GM23338 (cell line): ENCODE results near the gene OSBPL5. TPM values are rescaled to one million over a fixed set of nuclear protein-coding genes. Genes with fewer than 3 reads are reported as not detected.
A peak's percentile ranks its signal among the peaks of the same experiment; 100 is the strongest.

Source experiments
- ATAC-seq: fragments of 200-7000 bp; cut with Tn5 transposase; 3 replicates; pipeline ENCODE4 v1.9.1; 2020
- DNase-seq: peaks from one replicate; pipeline ENCODE4 v3.0.0-alpha.2; 2015; ENCODE audit warnings: low spot score
- H2AFZ ChIP-seq: fragments of 200-600 bp; sonication (generic); 2 replicates; pipeline ENCODE4 v1.8.0; 2016; ENCODE audit warnings: antibody characterized with exemption, mild to moderate bottlenecking, moderate library complexity
- H3F3A ChIP-seq: fragments of 200-600 bp; sonication (generic); replicated peaks from 2 replicates; pipeline ENCODE4 v1.8.0; 2017; ENCODE audit warnings: antibody characterized with exemption, mixed run types, low read depth
- H3K27ac ChIP-seq: fragments of 200-600 bp; sonication (generic); 2 replicates; pipeline ENCODE4 v1.6.1; 2016; ENCODE audit warnings: low read depth
- H3K27me3 ChIP-seq: fragments of 200-600 bp; sonication (generic); 2 replicates; pipeline ENCODE4 v1.8.0; 2016; ENCODE audit warnings: mild to moderate bottlenecking, mixed run types, moderate library complexity; ENCODE audit not compliant: insufficient read depth
- H3K36me3 ChIP-seq: fragments of 200-600 bp; sonication (generic); 2 replicates; pipeline ENCODE4 v1.8.0; 2016; ENCODE audit warnings: mild to moderate bottlenecking; ENCODE audit not compliant: insufficient read depth
- H3K4me1 ChIP-seq: fragments of 200-600 bp; sonication (generic); 2 replicates; pipeline ENCODE4 v1.8.0; 2016; ENCODE audit warnings: mild to moderate bottlenecking, moderate library complexity; ENCODE audit not compliant: insufficient read depth
- H3K4me2 ChIP-seq: fragments of 200-600 bp; sonication (generic); 2 replicates; pipeline ENCODE4 v1.7.1; 2017; ENCODE audit warnings: mixed run types
- H3K4me3 ChIP-seq: fragments of 200-600 bp; sonication (generic); 2 replicates; pipeline ENCODE4 v1.6.1; 2016; ENCODE audit warnings: mixed run types
- H3K79me2 ChIP-seq: fragments of 200-600 bp; sonication (generic); replicated peaks from 2 replicates; pipeline ENCODE4 v1.8.0; 2017; ENCODE audit warnings: mild to moderate bottlenecking; ENCODE audit not compliant: insufficient read depth
- H3K9me2 ChIP-seq: fragments of 200-600 bp; sonication (generic); 2 replicates; pipeline ENCODE4 v1.8.0; 2017; ENCODE audit not compliant: insufficient read depth
- H4K20me1 ChIP-seq: fragments of 200-600 bp; sonication (generic); replicated peaks from 2 replicates; pipeline ENCODE4 v1.8.0; 2017; ENCODE audit warnings: mild to moderate bottlenecking; ENCODE audit not compliant: insufficient read depth
- H3K27ac Mint-ChIP-seq: 2 replicates; pipeline ENCODE4 v1.8.0; 2020; ENCODE audit warnings: inconsistent platforms, mild to moderate bottlenecking, moderate library complexity, mixed read lengths
- H3K27me3 Mint-ChIP-seq: 3 replicates; pipeline ENCODE4 v1.8.0; 2022; ENCODE audit warnings: low read depth, mild to moderate bottlenecking, moderate library complexity, mixed read lengths, inconsistent platforms; ENCODE audit not compliant: insufficient read depth, poor library complexity
- H3K36me3 Mint-ChIP-seq: 3 replicates; pipeline ENCODE4 v1.8.0; 2021; ENCODE audit warnings: low read depth, mild to moderate bottlenecking, inconsistent platforms, moderate library complexity, mixed read lengths
- H3K4me1 Mint-ChIP-seq: 3 replicates; pipeline ENCODE4 v1.8.0; 2020; ENCODE audit warnings: mild to moderate bottlenecking, inconsistent platforms, mixed read lengths
- H3K4me3 Mint-ChIP-seq: 3 replicates; pipeline ENCODE4 v1.8.0; 2021; ENCODE audit warnings: moderate library complexity, mild to moderate bottlenecking, inconsistent platforms, mixed read lengths
- H3K9me3 Mint-ChIP-seq: 3 replicates; pipeline ENCODE4 v1.8.0; 2020; ENCODE audit warnings: moderate library complexity, mild to moderate bottlenecking, inconsistent platforms, mixed read lengths
- ZNF114 ChIP-seq: fragments of 250-450 bp; sonication (Bioruptor Pico); IDR thresholded peaks from 2 replicates; pipeline ENCODE4 v1.5.0; 2020; ENCODE audit warnings: mild to moderate bottlenecking, moderate library complexity
- polyA plus RNA-seq: library from polyadenylated mRNA; unstranded; fragments of >200 nt; fragmentation: Nextera tagmentation; extraction: Ambion mirVana; gene quantifications from 2 replicates; pipeline ENCODE4 v1.2.1, GENCODE V29; 2016
- total RNA-seq: library from RNA; depleted of rRNA; stranded (reverse); fragments of >200 nt; shearing (Covaris generic); gene quantifications from 2 replicates; pipeline ENCODE4 v1.2.3, GENCODE V29; 2014
- TF ChIP-seq, protein P1 (sequence below): fragments of 250-450 bp; sonication (Bioruptor Pico); IDR thresholded peaks from 2 replicates; pipeline ENCODE4 v1.5.0; 2020; ENCODE audit warnings: mild to moderate bottlenecking, moderate library complexity
- TF ChIP-seq, protein P2 (sequence below), 2 experiments: fragments of 200-600 bp in 1 of 2; sonication (generic) in 1 of 2; conservative IDR thresholded peaks; 2 replicates each; pipeline versions ENCODE4 v1.5.1 to v1.6.1; 2016 to 2017; ENCODE audit warnings: antibody characterized with exemption in 2 of 2, low read depth in 2 of 2, mild to moderate bottlenecking in 2 of 2, moderate library complexity in 1 of 2

OSBPL5 gene
- total and polyA plus RNA-seq, 2 experiments from 2014 or later: 2.7 to 12.0 TPM

DNA sequence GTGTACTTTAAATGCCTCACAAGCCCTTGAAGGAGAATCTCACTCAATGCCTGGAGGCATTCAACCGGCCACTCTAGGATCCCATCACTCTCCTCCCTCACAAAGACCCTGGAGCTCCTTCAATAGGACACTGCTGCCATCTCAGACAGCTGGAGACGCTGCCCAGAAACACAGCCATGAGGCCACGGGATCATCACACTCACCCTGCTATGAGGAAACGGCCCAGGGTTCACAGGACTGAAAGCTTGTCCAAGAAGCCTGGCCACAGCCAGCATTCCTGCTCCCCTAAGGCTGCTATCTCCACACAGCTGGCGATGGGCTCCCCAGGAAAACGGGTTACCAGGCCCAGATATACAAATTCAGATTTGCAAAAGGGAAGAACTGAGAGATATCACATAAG, 121.1 kb downstream of the OSBPL5 start (continued):
- TF ChIP-seq, protein P1, sequence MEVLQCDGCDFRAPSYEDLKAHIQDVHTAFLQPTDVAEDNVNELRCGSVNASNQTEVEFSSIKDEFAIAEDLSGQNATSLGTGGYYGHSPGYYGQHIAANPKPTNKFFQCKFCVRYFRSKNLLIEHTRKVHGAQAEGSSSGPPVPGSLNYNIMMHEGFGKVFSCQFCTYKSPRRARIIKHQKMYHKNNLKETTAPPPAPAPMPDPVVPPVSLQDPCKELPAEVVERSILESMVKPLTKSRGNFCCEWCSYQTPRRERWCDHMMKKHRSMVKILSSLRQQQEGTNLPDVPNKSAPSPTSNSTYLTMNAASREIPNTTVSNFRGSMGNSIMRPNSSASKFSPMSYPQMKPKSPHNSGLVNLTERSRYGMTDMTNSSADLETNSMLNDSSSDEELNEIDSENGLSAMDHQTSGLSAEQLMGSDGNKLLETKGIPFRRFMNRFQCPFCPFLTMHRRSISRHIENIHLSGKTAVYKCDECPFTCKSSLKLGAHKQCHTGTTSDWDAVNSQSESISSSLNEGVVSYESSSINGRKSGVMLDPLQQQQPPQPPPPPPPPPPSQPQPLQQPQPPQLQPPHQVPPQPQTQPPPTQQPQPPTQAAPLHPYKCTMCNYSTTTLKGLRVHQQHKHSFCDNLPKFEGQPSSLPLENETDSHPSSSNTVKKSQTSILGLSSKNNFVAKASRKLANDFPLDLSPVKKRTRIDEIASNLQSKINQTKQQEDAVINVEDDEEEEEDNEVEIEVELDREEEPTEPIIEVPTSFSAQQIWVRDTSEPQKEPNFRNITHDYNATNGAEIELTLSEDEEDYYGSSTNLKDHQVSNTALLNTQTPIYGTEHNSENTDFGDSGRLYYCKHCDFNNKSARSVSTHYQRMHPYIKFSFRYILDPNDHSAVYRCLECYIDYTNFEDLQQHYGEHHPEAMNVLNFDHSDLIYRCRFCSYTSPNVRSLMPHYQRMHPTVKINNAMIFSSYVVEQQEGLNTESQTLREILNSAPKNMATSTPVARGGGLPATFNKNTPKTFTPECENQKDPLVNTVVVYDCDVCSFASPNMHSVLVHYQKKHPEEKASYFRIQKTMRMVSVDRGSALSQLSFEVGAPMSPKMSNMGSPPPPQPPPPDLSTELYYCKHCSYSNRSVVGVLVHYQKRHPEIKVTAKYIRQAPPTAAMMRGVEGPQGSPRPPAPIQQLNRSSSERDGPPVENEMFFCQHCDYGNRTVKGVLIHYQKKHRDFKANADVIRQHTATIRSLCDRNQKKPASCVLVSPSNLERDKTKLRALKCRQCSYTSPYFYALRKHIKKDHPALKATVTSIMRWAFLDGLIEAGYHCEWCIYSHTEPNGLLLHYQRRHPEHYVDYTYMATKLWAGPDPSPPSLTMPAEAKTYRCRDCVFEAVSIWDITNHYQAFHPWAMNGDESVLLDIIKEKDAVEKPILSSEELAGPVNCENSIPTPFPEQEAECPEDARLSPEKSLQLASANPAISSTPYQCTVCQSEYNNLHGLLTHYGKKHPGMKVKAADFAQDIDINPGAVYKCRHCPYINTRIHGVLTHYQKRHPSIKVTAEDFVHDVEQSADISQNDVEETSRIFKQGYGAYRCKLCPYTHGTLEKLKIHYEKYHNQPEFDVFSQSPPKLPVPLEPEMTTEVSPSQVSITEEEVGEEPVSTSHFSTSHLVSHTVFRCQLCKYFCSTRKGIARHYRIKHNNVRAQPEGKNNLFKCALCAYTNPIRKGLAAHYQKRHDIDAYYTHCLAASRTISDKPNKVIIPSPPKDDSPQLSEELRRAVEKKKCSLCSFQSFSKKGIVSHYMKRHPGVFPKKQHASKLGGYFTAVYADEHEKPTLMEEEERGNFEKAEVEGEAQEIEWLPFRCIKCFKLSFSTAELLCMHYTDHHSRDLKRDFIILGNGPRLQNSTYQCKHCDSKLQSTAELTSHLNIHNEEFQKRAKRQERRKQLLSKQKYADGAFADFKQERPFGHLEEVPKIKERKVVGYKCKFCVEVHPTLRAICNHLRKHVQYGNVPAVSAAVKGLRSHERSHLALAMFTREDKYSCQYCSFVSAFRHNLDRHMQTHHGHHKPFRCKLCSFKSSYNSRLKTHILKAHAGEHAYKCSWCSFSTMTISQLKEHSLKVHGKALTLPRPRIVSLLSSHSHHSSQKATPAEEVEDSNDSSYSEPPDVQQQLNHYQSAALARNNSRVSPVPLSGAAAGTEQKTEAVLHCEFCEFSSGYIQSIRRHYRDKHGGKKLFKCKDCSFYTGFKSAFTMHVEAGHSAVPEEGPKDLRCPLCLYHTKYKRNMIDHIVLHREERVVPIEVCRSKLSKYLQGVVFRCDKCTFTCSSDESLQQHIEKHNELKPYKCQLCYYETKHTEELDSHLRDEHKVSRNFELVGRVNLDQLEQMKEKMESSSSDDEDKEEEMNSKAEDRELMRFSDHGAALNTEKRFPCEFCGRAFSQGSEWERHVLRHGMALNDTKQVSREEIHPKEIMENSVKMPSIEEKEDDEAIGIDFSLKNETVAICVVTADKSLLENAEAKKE: no peak
- no peak for TF ChIP-seq ZNF114 (CRISPR knock-in tag)

DNA sequence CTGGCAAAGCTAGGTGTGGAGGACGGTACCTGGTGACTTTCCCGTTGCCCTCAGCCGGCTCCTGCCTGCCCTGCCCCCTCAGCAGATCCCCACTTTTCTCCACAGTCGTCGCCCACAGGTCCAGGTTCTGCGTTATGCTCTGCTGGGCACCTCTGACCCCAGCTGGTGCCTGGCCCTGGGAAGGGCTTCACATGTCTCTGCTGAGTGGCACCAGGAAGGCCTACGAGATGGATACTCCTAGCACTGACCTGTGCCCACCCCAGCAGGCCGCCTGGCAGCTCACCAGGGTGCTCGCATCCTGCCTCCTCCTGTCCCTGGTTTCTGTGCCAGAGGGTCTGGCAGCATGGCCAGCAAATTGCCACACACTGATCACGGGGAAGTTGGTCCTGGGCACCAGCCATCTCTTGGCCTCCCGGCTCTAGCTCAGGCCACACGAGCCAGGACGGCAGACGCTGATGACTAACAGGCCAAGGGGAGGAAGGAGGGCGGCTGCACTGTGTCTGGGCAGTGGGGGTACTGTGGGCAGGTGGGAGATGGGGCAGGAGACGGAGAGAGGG, 121.7 kb downstream of the OSBPL5 start:
- DNase-seq: no peak
- peaks cover 70% of the 10 kb centered on the region for H3K36me3 Mint-ChIP-seq

More for the DNA sequence above, 121.7 kb downstream of the OSBPL5 start:
- Mint-ChIP-seq H3K4me3 (no peak overlapping the region), H3K27ac (peak overlapping the region; percentile 74), H3K9me3 (no peaks in the 10 kb centered on the region), H3K27me3 (peaks cover 11% of the 10 kb centered on the region), H3K4me1 (peaks cover 15% of the 10 kb centered on the region)
- Histone ChIP-seq H4K20me1 (peaks cover 37% of the 10 kb centered on the region), H3K9me2 (no peaks in the 10 kb centered on the region), H3K79me2 (peaks cover 77% of the 10 kb centered on the region), H2AFZ (no peak overlapping the region), H3K4me3 (no peak overlapping the region), H3K4me2 (no peak overlapping the region), H3K27me3 (no peaks in the 10 kb centered on the region), H3K27ac (peak overlapping the region; percentile 32; the same call in 1 of the 2 replicates), H3K4me1 (no peaks in the 10 kb centered on the region), H3F3A (peaks cover 6% of the 10 kb centered on the region; the same call in 1 of the 2 replicates), H3K36me3 (peaks cover 30% of the 10 kb centered on the region)
- no peak for ATAC-seq
- TF ChIP-seq, protein P2, sequence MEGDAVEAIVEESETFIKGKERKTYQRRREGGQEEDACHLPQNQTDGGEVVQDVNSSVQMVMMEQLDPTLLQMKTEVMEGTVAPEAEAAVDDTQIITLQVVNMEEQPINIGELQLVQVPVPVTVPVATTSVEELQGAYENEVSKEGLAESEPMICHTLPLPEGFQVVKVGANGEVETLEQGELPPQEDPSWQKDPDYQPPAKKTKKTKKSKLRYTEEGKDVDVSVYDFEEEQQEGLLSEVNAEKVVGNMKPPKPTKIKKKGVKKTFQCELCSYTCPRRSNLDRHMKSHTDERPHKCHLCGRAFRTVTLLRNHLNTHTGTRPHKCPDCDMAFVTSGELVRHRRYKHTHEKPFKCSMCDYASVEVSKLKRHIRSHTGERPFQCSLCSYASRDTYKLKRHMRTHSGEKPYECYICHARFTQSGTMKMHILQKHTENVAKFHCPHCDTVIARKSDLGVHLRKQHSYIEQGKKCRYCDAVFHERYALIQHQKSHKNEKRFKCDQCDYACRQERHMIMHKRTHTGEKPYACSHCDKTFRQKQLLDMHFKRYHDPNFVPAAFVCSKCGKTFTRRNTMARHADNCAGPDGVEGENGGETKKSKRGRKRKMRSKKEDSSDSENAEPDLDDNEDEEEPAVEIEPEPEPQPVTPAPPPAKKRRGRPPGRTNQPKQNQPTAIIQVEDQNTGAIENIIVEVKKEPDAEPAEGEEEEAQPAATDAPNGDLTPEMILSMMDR (conservative IDR thresholded peaks at IDR 0.05; ENCODE audit: low read depth in 2 of 2): no peak
